Embryonic facial prominence (tissue), 1 donor: ENCODE results near the gene DIDO1.
"Not testable (repeated sequence)": the region's sequence is repeated elsewhere in the genome, so short reads cannot be mapped to it uniquely, and the experiment has no call there.

ENCODE experiments used
- DNase-seq: peaks from one replicate; pipeline ENCODE4 v3.0.0-alpha.2; 2016; ENCODE audit errors: extremely low spot score

DIDO1 gene

GRCh38 chr20:62929051-62929538 is 2.8 kb upstream of the DIDO1 start:
- no peak for DNase-seq

GRCh38 chr20:62928246-62928939 is 2.1 kb upstream of the DIDO1 start:
- no peak for DNase-seq

- DNase-seq, result no peak
Observed at GRCh38 chr20:62927128-62927705, 912 bp upstream of the DIDO1 start.

- DNase-seq, result no peak
Observed at GRCh38 chr20:62925420-62926228, 681 bp downstream of the DIDO1 start.

GRCh38 chr20:62925076-62925419 is 1.3 kb downstream of the DIDO1 start:
- DNase-seq, result no peak

- no peak for DNase-seq
Observed at GRCh38 chr20:62924442-62925075, 1.7 kb downstream of the DIDO1 start.

GRCh38 chr20:62923669-62924441 is 2.5 kb downstream of the DIDO1 start:
- DNase-seq, result no peak

GRCh38 chr20:62923059-62923668 is 3.1 kb downstream of the DIDO1 start:
- not testable (repeated sequence) for DNase-seq

- DNase-seq, result no peak
Observed at GRCh38 chr20:62922451-62922921, 3.8 kb downstream of the DIDO1 start.

GRCh38 chr20:62921119-62921687 is 5.1 kb downstream of the DIDO1 start:
- DNase-seq, result no peak

- DNase-seq, result no peak
Observed at GRCh38 chr20:62920039-62920645, 6.2 kb downstream of the DIDO1 start.

GRCh38 chr20:62918831-62919230 is 7.5 kb downstream of the DIDO1 start:
- no peak for DNase-seq

GRCh38 chr20:62918147-62918546 is 8.2 kb downstream of the DIDO1 start:
- DNase-seq, result no peak

- no peak for DNase-seq
Observed at GRCh38 chr20:62917720-62918119, 8.6 kb downstream of the DIDO1 start.

GRCh38 chr20:62916703-62917476 is 9.4 kb downstream of the DIDO1 start:
- no peak for DNase-seq

- no peak for DNase-seq
Observed at GRCh38 chr20:62914970-62915457, 11.3 kb downstream of the DIDO1 start.

GRCh38 chr20:62914436-62914835 is 11.9 kb downstream of the DIDO1 start:
- no peak for DNase-seq

- DNase-seq, result no peak
Observed at GRCh38 chr20:62913043-62913630, 13.2 kb downstream of the DIDO1 start.
